A549 (cell line): ENCODE results near the gene GPX7.

ENCODE experiments used
- MYC ChIP-seq: IDR thresholded peaks from 2 replicates; pipeline ENCODE4 v1.6.1; 2012; ENCODE audit warnings: mild to moderate bottlenecking, inconsistent platforms, low read length, improper control_type of control experiment, borderline replicate concordance
- POLR2A ChIP-seq: IDR thresholded peaks from 2 replicates; pipeline ENCODE4 v1.6.1; 2012; ENCODE audit warnings: mild to moderate bottlenecking, low read length
- RNF2 ChIP-seq: fragments of 200-600 bp; sonication (generic); IDR thresholded peaks from 2 replicates; pipeline ENCODE4 v1.6.1; 2016; ENCODE audit warnings: low read depth, mild to moderate bottlenecking, antibody characterized with exemption, moderate library complexity, borderline replicate concordance

GRCh38 chr1:52614671-52615070 is 12.5 kb downstream of the GPX7 start:
- TF ChIP-seq RNF2, result no peak
- TF ChIP-seq MYC, result no peak
- no peak for TF ChIP-seq POLR2A
